Colonic mucosa (tissue), 4 donors: ENCODE measurements around the gene PIRT. TPM values are rescaled to one million over a fixed set of nuclear protein-coding genes. Genes with fewer than 3 reads are reported as not detected.

ENCODE experiments used
- DNase-seq: peaks from one replicate; pipeline ENCODE4 v3.0.0-alpha.2; 2020
- H3K27ac ChIP-seq: fragments of 200-600 bp; one replicate; pipeline ENCODE4 v1.8.0; 2021
- H3K27me3 ChIP-seq: fragments of 200-600 bp; one replicate; pipeline ENCODE4 v1.8.0; 2021
- H3K36me3 ChIP-seq: fragments of 200-600 bp; one replicate; pipeline ENCODE4 v1.8.0; 2021
- H3K4me1 ChIP-seq: fragments of 200-600 bp; one replicate; pipeline ENCODE4 v1.8.0; 2021; ENCODE audit warnings: mild to moderate bottlenecking
- H3K4me3 ChIP-seq: fragments of 200-600 bp; one replicate; pipeline ENCODE4 v1.8.0; 2021
- H3K9ac ChIP-seq, 2 donors: one replicate each; pipeline ENCODE4 v1.7.0; 2013; ENCODE audit warnings: control low read depth in 2 of 2, low read depth in 2 of 2, low read length in 2 of 2
- H3K9me3 ChIP-seq: fragments of 200-600 bp; one replicate; pipeline ENCODE4 v1.8.0; 2021
- intact Hi-C: fragments of 100-400 bp; cut with DNase I; formaldehyde crosslinking; loops from one replicate; pipeline ENCODE4 v1.14.1; 2022
- total RNA-seq, 2 donors: library from RNA; stranded (reverse); fragmentation: NEBNext Ultra II Directional in 1 of 2; extraction: Animal tissue kit (Norgen Biotek cat#: 25700) in 1 of 2; gene quantifications; one replicate each; pipeline ENCODE4 v1.2.1, GENCODE V29; 2021
- TF ChIP-seq, protein P1 (sequence below): fragments of 200-600 bp; IDR thresholded peaks from one replicate; pipeline ENCODE4 v1.8.0; 2022; ENCODE audit warnings: antibody characterized with exemption, mild to moderate bottlenecking
- donor health status: healthy.
- donor health status: DM: no; HTN: no; CAD: no.
- donor health status: DM: no; HTN: no; CAD: no.

PIRT gene
- total RNA-seq, 2 donors from 2014 or later: 0.40 to 1.5 TPM

- intact Hi-C loops: no loop called here
- no peaks in the 10 kb centered on the region for H3K4me1 ChIP-seq
These were observed 16.1 kb downstream of the PIRT start for GRCh38 chr17:10821770-10822169.

DNA sequence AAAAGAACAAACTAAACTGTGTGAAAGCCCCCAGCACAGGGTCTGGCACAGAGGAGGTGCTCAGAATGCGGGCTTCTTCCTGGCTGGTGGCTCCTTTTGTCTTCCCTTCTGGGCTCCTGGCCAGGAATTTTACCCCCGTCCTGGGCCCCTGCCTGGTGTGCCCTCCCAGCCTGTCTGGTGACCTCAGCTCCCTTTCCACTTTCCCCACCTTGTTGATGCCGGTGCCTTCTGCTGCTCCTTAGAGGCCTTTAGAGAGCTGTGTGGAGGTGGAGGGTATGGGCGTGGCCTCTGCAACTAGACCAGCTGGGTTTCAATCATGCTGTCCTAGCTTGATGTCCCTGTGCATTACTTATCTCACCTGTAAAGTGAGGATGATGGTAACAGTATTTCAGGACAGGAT is 16.8 kb downstream of the PIRT start:
- H3K4me3 ChIP-seq: no peak overlapping the region
- H3K4me1 ChIP-seq: no peaks in the 10 kb centered on the region
- no peak overlapping the region for H3K27ac ChIP-seq
- no peak overlapping the region for H3K9ac ChIP-seq
- intact Hi-C loops: no loop called here
- no peak for DNase-seq
- TF ChIP-seq, protein P1, sequence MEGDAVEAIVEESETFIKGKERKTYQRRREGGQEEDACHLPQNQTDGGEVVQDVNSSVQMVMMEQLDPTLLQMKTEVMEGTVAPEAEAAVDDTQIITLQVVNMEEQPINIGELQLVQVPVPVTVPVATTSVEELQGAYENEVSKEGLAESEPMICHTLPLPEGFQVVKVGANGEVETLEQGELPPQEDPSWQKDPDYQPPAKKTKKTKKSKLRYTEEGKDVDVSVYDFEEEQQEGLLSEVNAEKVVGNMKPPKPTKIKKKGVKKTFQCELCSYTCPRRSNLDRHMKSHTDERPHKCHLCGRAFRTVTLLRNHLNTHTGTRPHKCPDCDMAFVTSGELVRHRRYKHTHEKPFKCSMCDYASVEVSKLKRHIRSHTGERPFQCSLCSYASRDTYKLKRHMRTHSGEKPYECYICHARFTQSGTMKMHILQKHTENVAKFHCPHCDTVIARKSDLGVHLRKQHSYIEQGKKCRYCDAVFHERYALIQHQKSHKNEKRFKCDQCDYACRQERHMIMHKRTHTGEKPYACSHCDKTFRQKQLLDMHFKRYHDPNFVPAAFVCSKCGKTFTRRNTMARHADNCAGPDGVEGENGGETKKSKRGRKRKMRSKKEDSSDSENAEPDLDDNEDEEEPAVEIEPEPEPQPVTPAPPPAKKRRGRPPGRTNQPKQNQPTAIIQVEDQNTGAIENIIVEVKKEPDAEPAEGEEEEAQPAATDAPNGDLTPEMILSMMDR: no peak
- H3K27me3 ChIP-seq: no peaks in the 10 kb centered on the region
- H3K9me3 ChIP-seq: no peaks in the 10 kb centered on the region
- H3K36me3 ChIP-seq: no peaks in the 10 kb centered on the region

More at GRCh38 chr17:10821770-10822169, 16.1 kb downstream of the PIRT start:
- H3K27me3 ChIP-seq: no peaks in the 10 kb centered on the region
- H3K27ac ChIP-seq: no peak overlapping the region
- DNase-seq: no peak
- no peaks in the 10 kb centered on the region for H3K9me3 ChIP-seq
- no peak overlapping the region for H3K9ac ChIP-seq
- TF ChIP-seq, protein P1: no peak
- H3K36me3 ChIP-seq: no peaks in the 10 kb centered on the region
- no peak overlapping the region for H3K4me3 ChIP-seq

DNA sequence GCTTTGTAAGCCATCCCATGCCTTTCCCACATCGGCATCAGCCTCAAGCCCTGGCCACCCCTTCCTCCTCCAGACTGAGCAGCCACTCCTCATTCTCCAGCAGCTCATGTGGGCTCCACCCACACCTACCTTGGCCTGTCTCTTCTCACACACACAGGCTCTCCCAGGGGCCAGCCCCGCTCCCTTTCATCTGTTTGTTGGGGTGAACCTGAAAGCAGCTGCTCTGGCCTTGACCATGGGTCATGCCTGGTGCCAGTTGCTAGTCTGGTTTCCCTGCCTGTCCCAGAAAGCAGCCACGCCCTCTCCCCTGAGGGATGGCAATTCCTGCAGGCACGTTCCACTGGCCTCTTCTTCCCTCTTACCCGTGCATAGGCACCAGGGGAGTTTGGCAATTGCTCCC is 22.6 kb downstream of the PIRT start:
- peak overlapping the region in 1 of 2 donors; percentile 42 for H3K9ac ChIP-seq
- no peak overlapping the region for H3K4me3 ChIP-seq
- H3K9me3 ChIP-seq: no peaks in the 10 kb centered on the region
- H3K36me3 ChIP-seq: no peaks in the 10 kb centered on the region
- H3K27me3 ChIP-seq: no peaks in the 10 kb centered on the region
- intact Hi-C loops: no loop called here
- peak overlapping the region; percentile 66 for H3K27ac ChIP-seq
- TF ChIP-seq, protein P1: no peak
- DNase-seq: peak; percentile 91
- peaks cover 6% of the 10 kb centered on the region for H3K4me1 ChIP-seq

DNA sequence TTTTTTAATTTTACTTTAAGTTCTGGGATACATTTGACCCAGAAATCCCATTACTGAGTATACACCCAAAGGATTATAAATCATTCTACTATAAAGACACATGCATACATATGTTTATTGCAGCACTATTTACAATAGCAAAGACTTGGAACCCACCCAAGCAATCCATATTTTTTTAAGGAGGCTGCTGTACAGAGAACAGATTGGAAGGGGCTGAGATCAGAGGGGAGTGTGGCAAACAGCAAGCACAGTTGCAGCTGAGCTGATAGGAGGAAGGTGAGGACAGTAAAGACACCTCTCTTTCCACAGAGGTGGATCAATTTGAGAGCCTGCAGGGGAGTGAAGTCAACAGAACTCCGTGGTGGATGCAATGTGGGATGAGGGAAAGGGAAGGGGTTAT is 23.8 kb downstream of the PIRT start:
- Histone ChIP-seq H3K9ac (peak overlapping the region in 1 of 2 donors; percentile 42), H3K4me1 (peaks cover 6% of the 10 kb centered on the region), H3K27ac (peak overlapping the region; percentile 66), H3K36me3 (no peaks in the 10 kb centered on the region), H3K27me3 (no peaks in the 10 kb centered on the region), H3K9me3 (no peaks in the 10 kb centered on the region), H3K4me3 (no peak overlapping the region)
- peak; percentile 75 for DNase-seq
- intact Hi-C loops: no loop called here
- TF ChIP-seq, protein P1: no peak

DNA sequence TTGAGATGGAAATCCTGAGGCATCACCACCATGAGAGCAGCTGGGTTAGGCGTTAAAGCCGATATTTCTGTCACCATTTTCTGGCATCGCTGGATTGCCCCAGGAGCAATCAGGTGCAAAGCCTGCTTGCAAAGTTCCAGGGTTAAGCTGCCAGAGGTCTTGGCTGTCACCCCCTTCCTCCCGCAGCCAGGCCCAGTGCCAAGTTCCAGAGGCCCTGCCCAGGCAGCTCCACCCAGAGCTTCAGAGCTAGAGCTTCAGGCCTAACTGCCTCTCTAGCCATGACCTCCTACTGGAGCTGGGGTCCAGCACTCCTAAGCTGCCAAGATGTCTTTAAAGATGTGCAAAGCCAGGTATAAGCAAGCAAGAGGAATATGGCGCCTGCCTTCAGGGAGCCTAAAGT is 25.2 kb downstream of the PIRT start:
- H3K9ac ChIP-seq: peak overlapping the region in 1 of 2 donors; percentile 38
- peaks cover 6% of the 10 kb centered on the region for H3K4me1 ChIP-seq
- H3K36me3 ChIP-seq: no peaks in the 10 kb centered on the region
- no peaks in the 10 kb centered on the region for H3K27me3 ChIP-seq
- intact Hi-C loops: no loop called here
- no peak overlapping the region for H3K4me3 ChIP-seq
- TF ChIP-seq, protein P1: no peak
- H3K27ac ChIP-seq: peak overlapping the region; percentile 66
- DNase-seq: peak; percentile 92
- H3K9me3 ChIP-seq: no peaks in the 10 kb centered on the region
